H9 (cell line): ENCODE results near the gene GALNS. TPM values are rescaled to one million over a fixed set of nuclear protein-coding genes. Genes with fewer than 3 reads are reported as not detected.

Source experiments
- DNase-seq: peaks from one replicate; pipeline ENCODE4 v3.0.0-alpha.2; 2017
- H2AFZ ChIP-seq: one replicate; pipeline ENCODE4 v1.6.1; 2013; ENCODE audit warnings: mild to moderate bottlenecking, low read length, control low read depth, moderate library complexity
- H2AK5ac ChIP-seq: 2 replicates; pipeline ENCODE4 v1.6.1; 2013; ENCODE audit warnings: low read length, control low read depth, mixed read lengths; ENCODE audit not compliant: insufficient read length
- H2BK120ac ChIP-seq: one replicate; pipeline ENCODE4 v1.6.1; 2013; ENCODE audit warnings: low read depth, mild to moderate bottlenecking, low read length, control low read depth, inconsistent platforms; ENCODE audit not compliant: poor library complexity, severe bottlenecking
- H2BK12ac ChIP-seq: 2 replicates; pipeline ENCODE4 v1.6.1; 2013; ENCODE audit warnings: low read length, control low read depth, mixed read lengths, low read depth; ENCODE audit not compliant: insufficient read length
- H2BK15ac ChIP-seq: 2 replicates; pipeline ENCODE4 v1.6.1; 2013; ENCODE audit warnings: low read depth, low read length, control low read depth
- H2BK20ac ChIP-seq: one replicate; pipeline ENCODE4 v1.6.1; 2013; ENCODE audit warnings: low read depth, mild to moderate bottlenecking, low read length, control low read depth, inconsistent platforms; ENCODE audit not compliant: poor library complexity, severe bottlenecking
- H2BK5ac ChIP-seq: 2 replicates; pipeline ENCODE4 v1.6.1; 2013; ENCODE audit warnings: low read length, control low read depth, mixed read lengths; ENCODE audit not compliant: insufficient read length
- H3K14ac ChIP-seq: 2 replicates; pipeline ENCODE4 v1.6.1; 2013; ENCODE audit warnings: low read length, control low read depth; ENCODE audit not compliant: insufficient read depth
- H3K18ac ChIP-seq: 2 replicates; pipeline ENCODE4 v1.6.1; 2013; ENCODE audit warnings: low read depth, mild to moderate bottlenecking, mixed read lengths, low read length, control low read depth; ENCODE audit not compliant: insufficient read length
- H3K23ac ChIP-seq: 2 replicates; pipeline ENCODE4 v1.6.1; 2013; ENCODE audit warnings: low read length, control low read depth, mixed read lengths, low read depth; ENCODE audit not compliant: insufficient read length
- H3K23me2 ChIP-seq: 2 replicates; pipeline ENCODE4 v1.6.1; 2013; ENCODE audit warnings: low read depth, mild to moderate bottlenecking, mixed read lengths, low read length, control low read depth; ENCODE audit not compliant: insufficient read length, poor library complexity, severe bottlenecking
- H3K27ac ChIP-seq: 2 replicates; pipeline ENCODE4 v1.5.1; 2013; ENCODE audit warnings: low read length, control low read depth, mixed read lengths, low read depth; ENCODE audit not compliant: insufficient read length
- H3K27me3 ChIP-seq: 2 replicates; pipeline ENCODE4 v1.6.1; 2013; ENCODE audit warnings: low read length, control low read depth, inconsistent platforms; ENCODE audit not compliant: insufficient read depth
- H3K4ac ChIP-seq: 2 replicates; pipeline ENCODE4 v1.6.1; 2013; ENCODE audit warnings: low read depth, mild to moderate bottlenecking, control low read depth, inconsistent platforms, low read length, moderate library complexity
- H3K4me1 ChIP-seq: 2 replicates; pipeline ENCODE4 v1.6.1; 2013; ENCODE audit warnings: low read length, control low read depth, inconsistent platforms; ENCODE audit not compliant: insufficient read depth
- H3K4me2 ChIP-seq: 2 replicates; pipeline ENCODE4 v1.6.1; 2013; ENCODE audit warnings: low read length, control low read depth, mixed read lengths; ENCODE audit not compliant: insufficient read length, insufficient read depth
- H3K56ac ChIP-seq: 2 replicates; pipeline ENCODE4 v1.6.1; 2013; ENCODE audit warnings: low read depth, mild to moderate bottlenecking, mixed read lengths, low read length, control low read depth; ENCODE audit not compliant: insufficient read length
- H3K79me1 ChIP-seq: 2 replicates; pipeline ENCODE4 v1.6.1; 2013; ENCODE audit warnings: low read depth, mild to moderate bottlenecking, moderate library complexity, low read length, control low read depth, inconsistent platforms; ENCODE audit not compliant: insufficient read depth, poor library complexity, severe bottlenecking
- H3K79me2 ChIP-seq: 2 replicates; pipeline ENCODE4 v1.6.1; 2013; ENCODE audit warnings: low read length, control low read depth, inconsistent platforms; ENCODE audit not compliant: insufficient read depth
- H3K9ac ChIP-seq: 2 replicates; pipeline ENCODE4 v1.6.1; 2013; ENCODE audit warnings: low read length, control low read depth, mixed read lengths; ENCODE audit not compliant: insufficient read length; ENCODE audit errors: extremely low read depth
- H3K9me3 ChIP-seq: one replicate; pipeline ENCODE4 v1.6.1; 2013; ENCODE audit warnings: low read depth, low read length, inconsistent platforms; ENCODE audit not compliant: control insufficient read depth
- H3T11ph ChIP-seq: one replicate; pipeline ENCODE4 v1.6.1; 2013; ENCODE audit warnings: mild to moderate bottlenecking, low read length, control low read depth, inconsistent platforms
- H4K20me1 ChIP-seq: one replicate; pipeline ENCODE4 v1.6.1; 2013; ENCODE audit not compliant: control insufficient read depth, insufficient read length, insufficient read depth
- H4K5ac ChIP-seq: 2 replicates; pipeline ENCODE4 v1.6.1; 2013; ENCODE audit warnings: low read depth, mild to moderate bottlenecking, mixed read lengths, low read length, control low read depth; ENCODE audit not compliant: insufficient read length
- H4K8ac ChIP-seq: replicated peaks from 2 replicates; pipeline ENCODE4 v1.6.1; 2013; ENCODE audit warnings: low read length, control low read depth, mixed read lengths, low read depth; ENCODE audit not compliant: insufficient read length
- H4K91ac ChIP-seq: 2 replicates; pipeline ENCODE4 v1.6.1; 2013; ENCODE audit warnings: low read depth, mild to moderate bottlenecking, moderate library complexity, mixed read lengths, low read length, control low read depth; ENCODE audit not compliant: insufficient read length
- H3K27ac Mint-ChIP-seq, 3 experiments: 2 replicates in 2 of 3; 3 replicates in 1 of 3; pipeline ENCODE4 v1.8.0; 2020 to 2021; ENCODE audit warnings: mixed read lengths in 3 of 3, mild to moderate bottlenecking in 1 of 3, moderate library complexity in 1 of 3
- H3K27me3 Mint-ChIP-seq: 2 replicates; pipeline ENCODE4 v1.8.0; 2021; ENCODE audit warnings: low read depth, mild to moderate bottlenecking, moderate library complexity, mixed read lengths
- H3K36me3 Mint-ChIP-seq, 3 experiments: 2 replicates in 2 of 3; 3 replicates in 1 of 3; pipeline ENCODE4 v1.8.0; 2020 to 2021; ENCODE audit warnings: low read depth in 3 of 3, mixed read lengths in 3 of 3; ENCODE audit not compliant: insufficient read depth in 1 of 3
- H3K4me1 Mint-ChIP-seq, 2 experiments: 2 replicates each; pipeline ENCODE4 v1.8.0; 2020; ENCODE audit warnings: mixed read lengths in 2 of 2
- H3K4me3 Mint-ChIP-seq, 2 experiments: 2 replicates in 1 of 2; 3 replicates in 1 of 2; pipeline ENCODE4 v1.8.0; 2020 to 2021; ENCODE audit warnings: mild to moderate bottlenecking in 2 of 2, mixed read lengths in 2 of 2, moderate library complexity in 1 of 2
- H3K9me3 Mint-ChIP-seq, 2 experiments: 2 replicates in 1 of 2; 3 replicates in 1 of 2; pipeline ENCODE4 v1.8.0; 2020; ENCODE audit warnings: mild to moderate bottlenecking in 2 of 2, mixed read lengths in 2 of 2, moderate library complexity in 1 of 2
- CTCF ChIP-seq: fragments of 200-600 bp; sonication (generic); conservative IDR thresholded peaks from 3 replicates; pipeline ENCODE4 v1.8.0; 2021; ENCODE audit warnings: antibody characterized with exemption, mild to moderate bottlenecking
- WGBS: extraction: QIAGEN DNeasy Blood & Tissue Kit; methylation state at CpG from one replicate; pipeline ENCODE4 v1.1.7; 2013; ENCODE audit warnings: missing lambda C conversion rate, low lambda C conversion rate, mixed read lengths; ENCODE audit not compliant: insufficient read length; ENCODE audit errors: extremely low coverage; 5-methylcytosine and 5-hydroxymethylcytosine counted together
- total RNA-seq: library from RNA; stranded (reverse); gene quantifications from 2 replicates; pipeline ENCODE4 v1.2.1, GENCODE V29; 2021

GALNS gene
- total RNA-seq, 1 experiment from 2014 or later = 20.3 TPM

- no peaks in the 10 kb centered on the region for H3K79me2 ChIP-seq
- peaks cover 11 to 36% of the 10 kb centered on the region in 2 experiments for H3K4me1 Mint-ChIP-seq
- H3K9ac ChIP-seq = no peak overlapping the region
Measured at GRCh38 chr16:88792078-88792550, 64.6 kb downstream of the GALNS start.

More at GRCh38 chr16:88792078-88792550, 64.6 kb downstream of the GALNS start:
- no peak overlapping the region for H3K23ac ChIP-seq
- no peak overlapping the region for H3T11ph ChIP-seq
- H4K91ac ChIP-seq = no peak overlapping the region
- no peak overlapping the region for H3K56ac ChIP-seq
- no peak overlapping the region for H3K4me2 ChIP-seq
- H2BK20ac ChIP-seq = no peak overlapping the region
- H3K23me2 ChIP-seq = peaks cover 3% of the 10 kb centered on the region
- no peak overlapping the region for H3K27ac Mint-ChIP-seq
- H2BK120ac ChIP-seq = no peak overlapping the region
- H2BK5ac ChIP-seq = no peak overlapping the region
- no peak overlapping the region for H4K5ac ChIP-seq
- no peaks in the 10 kb centered on the region for H3K9me3 Mint-ChIP-seq
- no peak for TF ChIP-seq CTCF
- no CpG with 5 or more reads among the region's 13 CpGs for WGBS
- H3K14ac ChIP-seq = 0 out of 2 replicates have a peak overlapping the region, but pooled peaks have one; percentile 83
- no peaks in the 10 kb centered on the region for H3K79me1 ChIP-seq
- no peak overlapping the region for H2BK15ac ChIP-seq
- H2BK12ac ChIP-seq = no peak overlapping the region
- H2AFZ ChIP-seq = no peak overlapping the region
- no peaks in the 10 kb centered on the region for H3K9me3 ChIP-seq
- H4K8ac ChIP-seq = no peak overlapping the region
- no peak overlapping the region; a peak in 1 of 5 replicates for H3K4me3 Mint-ChIP-seq
- H3K27ac ChIP-seq = no peak overlapping the region
- no peak for DNase-seq
- H3K4ac ChIP-seq = no peak overlapping the region
- H3K4me1 ChIP-seq = peaks cover 3% of the 10 kb centered on the region; the same call in 1 of the 2 replicates
- no peaks in the 10 kb centered on the region for H3K27me3 ChIP-seq
- peaks cover 9% of the 10 kb centered on the region for H3K27me3 Mint-ChIP-seq
- H3K36me3 Mint-ChIP-seq = no peaks in the 10 kb centered on the region
- no peaks in the 10 kb centered on the region for H4K20me1 ChIP-seq
- no peak overlapping the region for H2AK5ac ChIP-seq
- H3K18ac ChIP-seq = no peak overlapping the region
